Effector memory CD4-positive, alpha-beta T cell (primary cell): Measurements from ENCODE around the gene ZBED5.
"Not testable (repeated sequence)": the region's sequence is repeated elsewhere in the genome, so short reads cannot be mapped to it uniquely, and the experiment has no call there.

Experiments
- DNase-seq, 3 donors: peaks; one replicate each; pipeline ENCODE4 v3.0.0-alpha.2; 2020
- H3K27ac ChIP-seq: 2 replicates; pipeline ENCODE4 v1.7.0; 2013; ENCODE audit warnings: mild to moderate bottlenecking, low read length, moderate library complexity; ENCODE audit not compliant: insufficient read depth, poor library complexity, severe bottlenecking
- H3K27me3 ChIP-seq: replicated peaks from 2 replicates; pipeline ENCODE4 v1.7.0; 2013; ENCODE audit warnings: mild to moderate bottlenecking, low read length; ENCODE audit not compliant: insufficient read depth, control insufficient read depth, poor library complexity, severe bottlenecking
- H3K36me3 ChIP-seq: 2 replicates; pipeline ENCODE4 v1.7.0; 2013; ENCODE audit warnings: mild to moderate bottlenecking, low read length, moderate library complexity; ENCODE audit not compliant: control insufficient read depth, insufficient read depth
- H3K4me1 ChIP-seq: 2 replicates; pipeline ENCODE4 v1.7.0; 2013; ENCODE audit warnings: low read length, mild to moderate bottlenecking; ENCODE audit not compliant: control insufficient read depth, insufficient read depth, poor library complexity, severe bottlenecking
- H3K4me3 ChIP-seq: 2 replicates; pipeline ENCODE4 v1.7.0; 2013; ENCODE audit warnings: low read length, low read depth, mild to moderate bottlenecking; ENCODE audit not compliant: insufficient read depth, poor library complexity, severe bottlenecking
- H3K9me3 ChIP-seq: 2 replicates; pipeline ENCODE4 v1.7.0; 2013; ENCODE audit warnings: mild to moderate bottlenecking, low read length, moderate library complexity; ENCODE audit not compliant: control insufficient read depth

ZBED5 gene

GRCh38 chr11:10844796-10845195 is 13.1 kb downstream of the ZBED5 start:
- DNase-seq, result no peak
- Histone ChIP-seq H3K4me3 (no peak overlapping the region), H3K27ac (no peak overlapping the region), H3K27me3 (no peaks in the 10 kb centered on the region), H3K4me1 (no peaks in the 10 kb centered on the region), H3K9me3 (no peaks in the 10 kb centered on the region), H3K36me3 (no peaks in the 10 kb centered on the region)

- no peaks in the 10 kb centered on the region for H3K27me3 ChIP-seq
- no peaks in the 10 kb centered on the region for H3K36me3 ChIP-seq
- no peak for DNase-seq
- H3K4me1 ChIP-seq, result no peaks in the 10 kb centered on the region
- no peak overlapping the region for H3K27ac ChIP-seq
- H3K9me3 ChIP-seq, result no peaks in the 10 kb centered on the region
- no peak overlapping the region for H3K4me3 ChIP-seq
Observed at GRCh38 chr11:10844356-10844755, 13.5 kb downstream of the ZBED5 start.

DNA sequence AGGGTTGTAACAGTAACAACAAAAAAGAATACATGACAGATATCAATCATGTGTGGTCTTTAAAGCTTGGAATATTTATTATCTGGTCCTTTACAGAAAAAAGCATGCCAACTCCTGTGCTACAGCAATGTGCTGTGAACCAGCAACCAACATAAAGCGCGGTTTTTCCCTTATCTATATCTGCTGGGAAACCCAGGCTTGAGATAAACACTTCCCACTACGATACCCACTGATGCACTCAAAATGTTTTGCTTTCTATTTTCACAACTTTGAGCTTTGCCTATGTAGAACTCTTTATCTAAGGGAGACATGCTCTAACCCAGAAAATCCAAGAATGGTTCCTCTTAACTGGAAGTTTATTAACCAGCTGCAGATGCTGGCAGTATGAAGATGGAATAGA is 19.0 kb downstream of the ZBED5 start:
- no peak overlapping the region for H3K4me3 ChIP-seq
- H3K4me1 ChIP-seq, result no peaks in the 10 kb centered on the region
- DNase-seq, result no peak
- no peak overlapping the region for H3K27ac ChIP-seq
- no peaks in the 10 kb centered on the region for H3K27me3 ChIP-seq
- no peaks in the 10 kb centered on the region for H3K36me3 ChIP-seq
- no peaks in the 10 kb centered on the region for H3K9me3 ChIP-seq

GRCh38 chr11:10838083-10838482 is 19.8 kb downstream of the ZBED5 start:
- Histone ChIP-seq H3K9me3 (no peaks in the 10 kb centered on the region), H3K36me3 (no peaks in the 10 kb centered on the region)

DNA sequence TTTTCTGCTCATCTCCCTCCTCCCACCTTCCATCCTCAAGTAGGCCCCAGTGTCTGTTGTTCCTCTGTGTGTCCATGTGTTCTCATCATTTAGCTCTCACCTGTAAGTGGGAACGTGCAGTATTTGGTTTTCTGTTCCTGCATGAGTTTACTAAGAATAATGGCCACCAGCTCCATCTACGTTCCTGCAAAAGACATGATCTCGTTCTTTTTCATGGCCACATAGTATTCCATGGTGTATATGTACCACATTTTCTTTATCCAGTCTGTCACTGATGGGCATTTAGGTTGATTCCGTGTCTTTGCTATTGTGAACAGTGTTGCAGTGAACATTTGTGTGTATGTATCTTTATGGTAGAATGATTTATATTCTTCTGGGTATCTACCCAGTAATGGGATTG is 21.0 kb downstream of the ZBED5 start:
- H3K4me1 ChIP-seq, H3K27me3 ChIP-seq, DNase-seq, H3K27ac ChIP-seq, H3K4me3 ChIP-seq, H3K9me3 ChIP-seq, H3K36me3 ChIP-seq: not testable (repeated sequence)

More at GRCh38 chr11:10838083-10838482, 19.8 kb downstream of the ZBED5 start:
- no peaks in the 10 kb centered on the region for H3K4me1 ChIP-seq
- no peaks in the 10 kb centered on the region for H3K27me3 ChIP-seq
- no peak overlapping the region for H3K27ac ChIP-seq
- DNase-seq, result no peak
- H3K4me3 ChIP-seq, result no peak overlapping the region

DNA sequence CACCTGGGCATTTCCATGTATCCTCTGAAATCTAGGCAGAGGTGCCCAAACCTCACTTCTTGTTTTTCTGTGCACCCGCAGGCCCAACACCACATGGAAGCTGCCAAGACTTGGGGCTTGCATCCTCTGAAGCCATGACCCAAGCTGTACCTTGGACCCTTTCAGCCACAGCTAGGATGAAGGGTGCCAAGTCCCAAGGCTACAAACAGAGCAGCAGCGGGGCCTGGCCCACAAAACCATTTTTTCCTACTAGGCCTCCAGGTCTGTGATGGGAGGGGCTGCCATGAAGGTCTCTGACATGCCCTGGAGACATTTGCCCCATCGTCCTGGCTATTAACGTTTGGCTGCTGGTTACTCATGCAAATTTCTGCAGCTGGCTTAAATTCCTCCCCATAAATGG is 28.7 kb downstream of the ZBED5 start:
- DNase-seq, result no peak
- Histone ChIP-seq H3K27me3 (no peaks in the 10 kb centered on the region), H3K27ac (no peak overlapping the region), H3K4me1 (no peaks in the 10 kb centered on the region), H3K36me3 (no peaks in the 10 kb centered on the region), H3K9me3 (no peaks in the 10 kb centered on the region), H3K4me3 (no peak overlapping the region)

DNA sequence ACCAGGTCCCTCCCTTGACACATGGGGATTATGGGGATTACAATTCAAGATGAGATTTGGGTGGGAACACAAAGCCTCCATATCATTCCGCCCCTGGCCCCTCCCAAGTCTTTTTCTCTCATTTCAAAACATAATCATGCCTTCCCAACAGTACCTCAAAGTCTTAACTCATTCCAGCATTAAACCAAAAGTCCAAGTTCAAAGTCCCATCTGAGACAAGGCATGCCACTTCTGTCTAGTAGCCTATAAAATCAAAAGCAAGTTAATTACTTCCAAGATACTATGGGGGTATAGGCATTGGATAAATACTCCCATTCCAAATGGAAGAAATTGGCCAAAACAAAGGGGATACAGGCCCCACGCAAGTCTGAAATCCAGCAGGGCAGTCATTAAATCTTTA is 29.5 kb downstream of the ZBED5 start:
- Histone ChIP-seq H3K4me1 (no peaks in the 10 kb centered on the region), H3K36me3 (no peaks in the 10 kb centered on the region), H3K9me3 (no peaks in the 10 kb centered on the region), H3K27me3 (no peaks in the 10 kb centered on the region), H3K27ac (no peak overlapping the region), H3K4me3 (no peak overlapping the region)
- no peak for DNase-seq

DNA sequence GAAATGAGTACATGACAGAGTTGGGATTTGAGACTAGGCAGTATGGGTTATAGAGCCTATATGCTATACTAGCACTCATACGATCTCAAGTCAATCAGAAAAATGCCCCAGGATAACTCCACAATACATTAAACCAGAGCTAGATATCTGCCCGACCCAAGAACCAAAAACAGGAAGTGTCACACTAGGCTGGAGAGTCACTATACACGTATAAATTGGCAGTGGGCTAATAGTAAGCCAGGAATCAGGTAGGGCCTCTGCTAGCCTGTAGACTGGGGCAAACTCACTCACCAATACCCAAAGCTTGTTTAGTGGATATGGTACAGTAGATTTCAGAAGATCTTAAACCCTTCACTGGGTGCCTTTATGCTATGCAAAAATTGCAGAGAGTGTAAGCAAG is 33.0 kb downstream of the ZBED5 start:
- DNase-seq, result no peak
- Histone ChIP-seq H3K4me1 (no peaks in the 10 kb centered on the region), H3K36me3 (no peaks in the 10 kb centered on the region), H3K9me3 (no peaks in the 10 kb centered on the region), H3K27ac (no peak overlapping the region), H3K4me3 (no peak overlapping the region), H3K27me3 (no peaks in the 10 kb centered on the region)

- Histone ChIP-seq H3K27me3 (no peaks in the 10 kb centered on the region), H3K9me3 (no peaks in the 10 kb centered on the region), H3K36me3 (no peaks in the 10 kb centered on the region), H3K4me1 (no peaks in the 10 kb centered on the region), H3K4me3 (no peak overlapping the region), H3K27ac (no peak overlapping the region)
- DNase-seq, result no peak
Observed at GRCh38 chr11:10823152-10823579, 34.7 kb downstream of the ZBED5 start.

GRCh38 chr11:10822491-10822890 is 35.4 kb downstream of the ZBED5 start:
- H3K9me3 ChIP-seq, DNase-seq, H3K36me3 ChIP-seq, H3K27me3 ChIP-seq, H3K27ac ChIP-seq, H3K4me1 ChIP-seq, H3K4me3 ChIP-seq: not testable (repeated sequence)

GRCh38 chr11:10818594-10818993 is 39.3 kb downstream of the ZBED5 start:
- no peaks in the 10 kb centered on the region for H3K36me3 ChIP-seq
- no peak for DNase-seq
- no peaks in the 10 kb centered on the region for H3K27me3 ChIP-seq
- no peaks in the 10 kb centered on the region for H3K4me1 ChIP-seq
- no peaks in the 10 kb centered on the region for H3K9me3 ChIP-seq
- no peak overlapping the region for H3K4me3 ChIP-seq
- no peak overlapping the region for H3K27ac ChIP-seq
